HCT116 (cell line): ENCODE measurements around the gene ADAMTS16. TPM values are rescaled to one million over a fixed set of nuclear protein-coding genes. Genes with fewer than 3 reads are reported as not detected.

Source experiments
- ATAC-seq: fragments of 200-7000 bp; cut with Tn5 transposase; 2 replicates; pipeline ENCODE4 v1.9.1; 2020; ENCODE audit warnings: mild to moderate bottlenecking, moderate library complexity
- BruUV-seq: library from RNA; stranded (reverse); fragments of 400-500 nt; replicated peaks from 2 replicates; lab custom pipeline; 2021; lab: Mats Ljungman, UMichigan
- CTCF ChIA-PET: fragments of 300-600 bp; sonication (Branson Sonifier 250); formaldehyde crosslinking; loops from one replicate; lab custom pipeline; 2021; ENCODE audit warnings: antibody characterized with exemption; lab: Charles Lee
- POLR2A ChIA-PET: fragments of 300-600, 350-600 bp; sonication (Branson Sonifier 250); formaldehyde crosslinking; loops from one replicate; lab custom pipeline; 2021; ENCODE audit warnings: antibody characterized with exemption; lab: Charles Lee
- RAD21 ChIA-PET, 2 experiments: fragments of 300-600 bp; sonication (Branson Sonifier 250); formaldehyde crosslinking; loops; one replicate each; lab custom pipeline; 2023; ENCODE audit warnings: low total read pairs in 2 of 2; ENCODE audit not compliant: uncharacterized antibody in 2 of 2, unreplicated experiment in 2 of 2, low non-redundant PET in 1 of 2; lab: Charles Lee
- DNase-seq: peaks from one replicate; pipeline ENCODE4 v3.0.0-alpha.2; 2010; ENCODE audit warnings: low read depth, low spot score
- H2AFZ ChIP-seq: fragments of 200-600 bp; shearing (Covaris generic), sonication (generic); 2 replicates; pipeline ENCODE4 v1.6.1; 2017; ENCODE audit warnings: low read depth, mixed run types, mixed read lengths, antibody characterized with exemption, low read length; ENCODE audit not compliant: poor library complexity, severe bottlenecking
- H3K27ac ChIP-seq: 2 replicates; pipeline ENCODE4 v1.5.1; 2012; ENCODE audit warnings: low read depth, low read length
- H3K27me3 ChIP-seq: fragments of 200-600 bp; sonication (generic); 2 replicates; pipeline ENCODE4 v1.6.1; 2016; ENCODE audit warnings: mixed run types, low read length, mixed read lengths; ENCODE audit not compliant: insufficient read depth
- H3K36me3 ChIP-seq, 2 experiments: fragments of 200-500 bp in 1 of 2; fragments of 200-600 bp in 1 of 2; sonication (Bioruptor generic) in 1 of 2; sonication (generic) in 1 of 2; 2 replicates each; pipeline versions ENCODE4 v1.5.1 to v1.6.1; 2014 to 2016; ENCODE audit warnings: low read length in 2 of 2, inconsistent platforms in 1 of 2, mixed read lengths in 1 of 2, mixed run types in 1 of 2; ENCODE audit not compliant: insufficient read depth in 2 of 2, control insufficient read depth in 1 of 2
- H3K4me1 ChIP-seq, 2 experiments: fragments of 200-600 bp in 1 of 2; sonication (generic) in 1 of 2; 2 replicates each; pipeline versions ENCODE4 v1.5.1 to v1.6.1; 2012 to 2017; ENCODE audit warnings: low read length in 2 of 2, inconsistent platforms in 1 of 2, mild to moderate bottlenecking in 1 of 2, mixed read lengths in 1 of 2, mixed run types in 1 of 2, moderate library complexity in 1 of 2; ENCODE audit not compliant: insufficient read depth in 2 of 2, control insufficient read depth in 1 of 2
- H3K4me2 ChIP-seq: fragments of 200-600 bp; sonication (generic); 2 replicates; pipeline ENCODE4 v1.6.1; 2017; ENCODE audit warnings: mixed run types, low read length, mixed read lengths
- H3K4me3 ChIP-seq, 2 experiments: fragments of 200-600 bp in 1 of 2; sonication (generic) in 1 of 2; replicated peaks in 1 of 2; 2 replicates each; pipeline ENCODE4 v1.5.1; 2011 to 2016; ENCODE audit warnings: low read length in 2 of 2, control low read depth in 1 of 2, low read depth in 1 of 2, mild to moderate bottlenecking in 1 of 2, mixed read lengths in 1 of 2, mixed run types in 1 of 2
- H3K79me2 ChIP-seq: fragments of 200-600 bp; sonication (generic); 2 replicates; pipeline ENCODE4 v1.6.1; 2017; ENCODE audit warnings: mild to moderate bottlenecking, mixed run types, low read length, moderate library complexity, mixed read lengths; ENCODE audit not compliant: insufficient read depth
- H3K9ac ChIP-seq: fragments of 200-600 bp; sonication (generic); 2 replicates; pipeline ENCODE4 v1.6.1; 2016; ENCODE audit warnings: low read length, mixed read lengths
- H3K9me2 ChIP-seq: fragments of 200-600 bp; sonication (generic), shearing (Covaris generic); 2 replicates; pipeline ENCODE4 v1.6.1; 2017; ENCODE audit warnings: mixed run types, mild to moderate bottlenecking, moderate library complexity; ENCODE audit not compliant: insufficient read depth
- H3K9me3 ChIP-seq, 2 experiments: fragments of 200-500 bp in 1 of 2; fragments of 200-600 bp in 1 of 2; sonication (Bioruptor generic) in 1 of 2; sonication (generic) in 1 of 2; 2 replicates each; pipeline ENCODE4 v1.6.1; 2014 to 2017; ENCODE audit warnings: low read length in 2 of 2, mixed read lengths in 2 of 2, inconsistent platforms in 1 of 2, low read depth in 1 of 2, mild to moderate bottlenecking in 1 of 2, mixed run types in 1 of 2, moderate library complexity in 1 of 2; ENCODE audit not compliant: control insufficient read depth in 1 of 2, insufficient read depth in 1 of 2
- H4K20me1 ChIP-seq: fragments of 200-600 bp; sonication (generic), shearing (Covaris generic); 2 replicates; pipeline ENCODE4 v1.6.1; 2017; ENCODE audit warnings: mixed run types, mild to moderate bottlenecking, moderate library complexity; ENCODE audit not compliant: insufficient read depth
- ATF3 ChIP-seq: IDR thresholded peaks from 2 replicates; pipeline ENCODE4 v1.6.1; 2012
- CEBPB ChIP-seq: IDR thresholded peaks from 2 replicates; pipeline ENCODE4 v1.6.1; 2012; ENCODE audit warnings: low read depth
- CTCF ChIP-seq, 3 experiments: fragments of 200-600 bp in 1 of 3; sonication (generic) in 1 of 3; IDR thresholded peaks in 2 of 3; conservative IDR thresholded peaks in 1 of 3; 2 replicates each; pipeline ENCODE4 v1.5.1; 2012 to 2017; ENCODE audit warnings: low read depth in 2 of 3, low read length in 2 of 3, antibody characterized with exemption in 1 of 3, borderline replicate concordance in 1 of 3, control low read depth in 1 of 3, mild to moderate bottlenecking in 1 of 3, mixed read lengths in 1 of 3, mixed run types in 1 of 3, moderate library complexity in 1 of 3; ENCODE audit not compliant: insufficient read depth in 1 of 3
- ELF1 ChIP-seq: IDR thresholded peaks from 2 replicates; pipeline ENCODE4 v1.6.1; 2012; ENCODE audit warnings: low read depth, borderline replicate concordance
- EZH2 ChIP-seq: fragments of 200-600 bp; sonication (generic); IDR thresholded peaks from 2 replicates; pipeline ENCODE4 v1.6.1; 2017; ENCODE audit warnings: antibody characterized with exemption, mixed run types
- EZH2phosphoT487 ChIP-seq: fragments of 200-600 bp; IDR thresholded peaks from 2 replicates; pipeline ENCODE4 v1.6.1; 2018; ENCODE audit warnings: antibody characterized with exemption, borderline replicate concordance
- FOSL1 ChIP-seq: IDR thresholded peaks from 2 replicates; pipeline ENCODE4 v1.6.1; 2012; ENCODE audit warnings: low read depth
- JUND ChIP-seq: IDR thresholded peaks from 2 replicates; pipeline ENCODE4 v1.6.1; 2012
- MAX ChIP-seq: IDR thresholded peaks from 2 replicates; pipeline ENCODE4 v1.6.1; 2012
- POLR2A ChIP-seq: IDR thresholded peaks from 2 replicates; pipeline ENCODE4 v1.7.0; 2011; ENCODE audit warnings: borderline replicate concordance; ENCODE audit not compliant: insufficient read depth, insufficient read length; ENCODE audit errors: extremely low read depth
- POLR2AphosphoS5 ChIP-seq: IDR thresholded peaks from 2 replicates; pipeline ENCODE4 v1.6.1; 2011; ENCODE audit warnings: mild to moderate bottlenecking, low read depth, low read length, moderate library complexity
- SRF ChIP-seq: IDR thresholded peaks from 2 replicates; pipeline ENCODE4 v1.6.1; 2012; ENCODE audit warnings: low read depth
- TCF7L2 ChIP-seq: IDR thresholded peaks from 2 replicates; pipeline ENCODE4 v1.7.0; 2011; ENCODE audit warnings: borderline replicate concordance, inconsistent platforms; ENCODE audit not compliant: insufficient read depth, insufficient read length; ENCODE audit errors: extremely low read depth
- YY1 ChIP-seq: IDR thresholded peaks from 2 replicates; pipeline ENCODE4 v1.6.1; 2011; ENCODE audit warnings: low read length, low read depth, moderate library complexity, mild to moderate bottlenecking; ENCODE audit not compliant: insufficient replicate concordance; ENCODE audit errors: extremely low read depth
- ZFX ChIP-seq: fragments of 450-650 bp; IDR thresholded peaks from 2 replicates; pipeline ENCODE4 v1.6.1; 2017
- intact Hi-C: fragments of 100-400 bp; cut with micrococcal nuclease; formaldehyde crosslinking; loops from 2 replicates; pipeline ENCODE4 v1.10.0; 2022
- total RNA-seq: library from RNA; stranded (reverse); gene quantifications from one replicate; pipeline ENCODE4 v1.2.1, GENCODE V29; 2021; ENCODE audit not compliant: unreplicated experiment

ADAMTS16 gene
- total RNA-seq, 1 experiment from 2014 or later: 2.4 TPM

GRCh38 chr5:5219541-5219940 lies 79.4 kb downstream of the ADAMTS16 start:
- ATAC-seq (no peak), DNase-seq (no peak)
- POLR2A ChIA-PET: no interaction called here
- no peak overlapping the region for H3K4me2 ChIP-seq
- no peaks in the 10 kb centered on the region for H3K36me3 ChIP-seq
- no TSS peak for BruUV-seq
- H3K27me3 ChIP-seq: no peaks in the 10 kb centered on the region
- H4K20me1 ChIP-seq: no peaks in the 10 kb centered on the region
- H3K4me3 ChIP-seq: no peak overlapping the region
- intact Hi-C loops: no loop called here
- no peaks in the 10 kb centered on the region for H3K4me1 ChIP-seq
- H3K9me2 ChIP-seq: no peaks in the 10 kb centered on the region
- no peak overlapping the region for H2AFZ ChIP-seq
- no peak overlapping the region for H3K9ac ChIP-seq
- CTCF ChIA-PET: no interaction called here
- TF ChIP-seq MAX (no peak), CEBPB (no peak), SRF (no peak), YY1 (no peak), POLR2A (no peak), ZFX (no peak), ELF1 (no peak), EZH2phosphoT487 (no peak), EZH2 (no peak)
- H3K9me3 ChIP-seq: no peaks in the 10 kb centered on the region
- H3K27ac ChIP-seq: no peak overlapping the region
- RAD21 ChIA-PET: no interaction called here
- H3K79me2 ChIP-seq: no peaks in the 10 kb centered on the region

- BruUV-seq: no TSS peak
- ChIA-PET RAD21 (no interaction called here), CTCF (no interaction called here), POLR2A (no interaction called here)
- intact Hi-C loops: no loop called here
- Histone ChIP-seq H3K9ac (no peak overlapping the region), H3K79me2 (no peaks in the 10 kb centered on the region), H3K4me1 (no peaks in the 10 kb centered on the region), H4K20me1 (no peaks in the 10 kb centered on the region), H3K27ac (no peak overlapping the region), H3K9me2 (no peaks in the 10 kb centered on the region), H2AFZ (no peak overlapping the region), H3K4me3 (no peak overlapping the region), H3K4me2 (no peak overlapping the region), H3K36me3 (no peaks in the 10 kb centered on the region), H3K27me3 (no peaks in the 10 kb centered on the region), H3K9me3 (no peaks in the 10 kb centered on the region)
- no peak for ATAC-seq
- no peak for DNase-seq
- no peak for TF ChIP-seq YY1
- TF ChIP-seq ELF1: no peak
- no peak for TF ChIP-seq FOSL1
- TF ChIP-seq ATF3: no peak
- no peak for TF ChIP-seq ZFX
- TF ChIP-seq EZH2phosphoT487: no peak
- TF ChIP-seq TCF7L2: no peak
- no peak for TF ChIP-seq MAX
- no peak for TF ChIP-seq JUND
- no peak for TF ChIP-seq POLR2AphosphoS5
- no peak for TF ChIP-seq CTCF (IDR thresholded peaks at IDR 0.05 in 2 of 3, conservative IDR thresholded peaks at IDR 0.05 in 1 of 3; ENCODE audit: borderline replicate concordance in 1 of 3, insufficient read depth in 1 of 3, low read depth in 2 of 3, low read length in 2 of 3)
Observed at GRCh38 chr5:5220901-5221631, 80.9 kb downstream of the ADAMTS16 start.
